HG03558 (cell line): ENCODE measurements around the gene ZBTB7A.

Source experiments
- ATAC-seq: cut with Tn5 transposase; IDR thresholded peaks from one replicate; pipeline ENCODE4 v1.9.1; 2021; ENCODE audit warnings: moderate number of reproducible peaks; ENCODE audit not compliant: unreplicated experiment; ENCODE audit errors: extremely low read depth

The ZBTB7A gene

DNA sequence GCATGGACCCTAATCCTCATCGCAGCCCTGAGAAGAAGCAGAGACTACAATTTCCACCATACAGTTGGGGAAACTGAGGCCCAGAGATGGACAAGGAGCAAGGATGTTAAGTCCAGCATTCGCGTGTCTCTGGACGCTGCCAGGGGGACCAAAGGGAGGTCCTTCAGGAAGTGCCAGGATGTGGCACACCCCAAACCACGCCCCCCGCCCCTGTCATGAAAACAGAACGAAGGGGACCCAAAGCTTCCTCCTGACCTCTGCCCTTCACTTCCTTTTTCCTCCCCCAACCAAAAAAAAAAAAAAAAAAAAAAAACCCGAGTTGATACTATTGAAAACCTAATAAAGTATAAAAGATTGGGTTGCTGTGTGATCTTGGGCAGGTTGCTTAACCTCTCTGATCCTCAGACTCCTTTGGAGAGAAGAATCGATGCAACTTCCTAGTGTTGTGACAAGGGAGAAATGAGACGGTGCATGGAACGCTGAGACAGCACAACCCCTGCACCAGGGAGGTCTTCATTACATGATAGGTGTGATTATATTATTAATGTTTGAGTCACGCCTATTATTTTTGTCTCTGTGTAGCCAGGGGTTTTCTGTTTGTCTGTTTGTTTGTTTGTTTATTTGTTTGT is 2.7 kb upstream of the ZBTB7A start:
- no peak for ATAC-seq

DNA sequence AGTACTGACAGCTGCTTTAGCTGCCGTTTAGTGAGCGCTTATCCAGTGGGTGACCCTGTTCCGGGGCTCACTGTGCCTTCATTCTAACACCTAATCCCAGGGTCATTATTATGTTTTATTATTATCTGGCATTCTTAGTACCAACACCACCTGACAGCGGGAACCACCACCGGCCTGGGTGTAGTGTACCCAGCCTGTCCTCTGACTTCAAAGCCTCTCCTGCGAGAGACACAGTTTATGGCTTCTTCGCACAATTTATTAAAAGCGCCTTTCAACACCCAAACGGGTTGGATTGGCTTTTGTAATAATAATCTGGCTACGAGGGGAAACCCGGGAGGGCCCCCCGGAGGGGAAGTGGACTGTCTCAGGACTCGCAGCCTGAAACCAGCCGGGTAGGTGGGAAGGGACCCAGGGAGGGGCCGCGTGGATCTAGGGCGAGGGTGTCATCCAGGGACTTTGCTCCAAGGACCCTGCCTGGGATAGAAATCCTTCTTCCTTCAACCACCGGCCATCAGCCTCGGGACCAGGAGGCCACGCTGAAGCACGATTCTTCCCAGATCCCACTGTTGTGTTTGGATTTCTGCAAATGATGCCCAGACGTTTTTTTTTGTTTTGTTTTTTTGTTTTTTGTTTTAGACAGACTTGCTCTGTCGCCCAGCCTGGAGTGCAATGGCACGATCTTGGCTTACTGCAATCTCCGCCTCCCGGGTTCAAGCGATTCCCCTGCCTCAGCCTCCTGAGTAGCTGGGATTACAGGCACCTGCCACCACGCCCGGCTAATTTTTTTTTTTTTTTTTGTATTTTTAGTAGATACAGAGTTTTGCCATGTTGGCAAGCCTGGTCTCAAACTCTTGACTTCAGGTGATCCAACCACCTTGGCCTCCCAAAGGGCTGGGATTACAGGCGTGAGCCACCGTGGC is 1.6 kb upstream of the ZBTB7A start:
- no peak for ATAC-seq

DNA sequence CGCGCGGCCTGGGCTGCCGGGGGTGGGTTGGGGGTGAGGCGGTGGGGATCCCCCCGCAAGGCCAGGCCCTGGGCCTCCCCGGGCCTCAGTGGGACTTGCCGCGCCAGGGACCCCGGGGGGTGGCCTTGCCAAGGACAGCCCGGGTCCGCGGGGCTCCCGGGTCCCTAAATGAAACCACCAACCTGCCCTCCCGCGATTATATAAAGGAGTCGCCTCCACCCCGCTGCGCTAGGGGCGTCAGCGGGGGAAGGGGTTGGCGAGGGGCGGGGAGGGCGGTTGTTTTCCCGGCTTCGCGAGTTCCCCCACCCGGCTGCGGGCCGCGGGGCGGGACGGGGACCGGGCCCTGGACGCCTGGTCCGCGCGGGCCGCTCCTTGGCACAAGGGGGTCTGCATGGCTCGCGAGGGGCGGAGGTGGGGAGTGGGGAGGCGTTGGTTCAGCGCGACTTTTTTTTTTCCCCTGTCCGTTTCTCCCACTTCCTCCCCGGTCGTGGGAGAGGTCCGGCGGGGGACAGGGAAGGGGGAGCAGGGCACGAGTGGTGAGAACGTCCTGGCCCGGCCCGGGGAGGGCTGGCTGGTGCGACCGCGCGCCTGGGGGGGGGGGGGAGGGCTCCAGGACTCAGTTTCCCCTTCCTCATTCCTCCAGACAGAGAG is 822 bp upstream of the ZBTB7A start:
- no peak for ATAC-seq

DNA sequence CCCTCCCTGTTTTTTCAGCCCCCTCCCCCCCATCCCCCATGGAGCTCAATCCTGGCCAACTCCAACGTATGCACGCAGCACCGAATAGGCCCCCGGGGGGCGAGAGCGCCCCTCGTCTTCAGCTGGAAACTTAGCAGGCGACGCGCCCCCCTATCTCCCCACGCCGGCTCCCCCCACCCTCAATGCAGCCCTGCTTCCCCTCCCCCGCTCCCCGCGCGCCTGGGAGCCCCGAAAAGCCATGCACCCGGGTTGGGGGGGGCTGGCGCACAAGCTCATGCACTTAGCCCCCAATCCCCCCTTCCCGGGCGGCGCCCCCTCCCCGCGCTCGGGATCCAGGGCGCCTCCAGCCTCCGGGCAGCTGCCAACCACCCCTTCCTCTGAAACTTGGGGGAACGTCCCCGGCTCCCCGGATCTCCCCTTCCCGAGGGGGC is 508 bp downstream of the ZBTB7A start:
- no peak for ATAC-seq

DNA sequence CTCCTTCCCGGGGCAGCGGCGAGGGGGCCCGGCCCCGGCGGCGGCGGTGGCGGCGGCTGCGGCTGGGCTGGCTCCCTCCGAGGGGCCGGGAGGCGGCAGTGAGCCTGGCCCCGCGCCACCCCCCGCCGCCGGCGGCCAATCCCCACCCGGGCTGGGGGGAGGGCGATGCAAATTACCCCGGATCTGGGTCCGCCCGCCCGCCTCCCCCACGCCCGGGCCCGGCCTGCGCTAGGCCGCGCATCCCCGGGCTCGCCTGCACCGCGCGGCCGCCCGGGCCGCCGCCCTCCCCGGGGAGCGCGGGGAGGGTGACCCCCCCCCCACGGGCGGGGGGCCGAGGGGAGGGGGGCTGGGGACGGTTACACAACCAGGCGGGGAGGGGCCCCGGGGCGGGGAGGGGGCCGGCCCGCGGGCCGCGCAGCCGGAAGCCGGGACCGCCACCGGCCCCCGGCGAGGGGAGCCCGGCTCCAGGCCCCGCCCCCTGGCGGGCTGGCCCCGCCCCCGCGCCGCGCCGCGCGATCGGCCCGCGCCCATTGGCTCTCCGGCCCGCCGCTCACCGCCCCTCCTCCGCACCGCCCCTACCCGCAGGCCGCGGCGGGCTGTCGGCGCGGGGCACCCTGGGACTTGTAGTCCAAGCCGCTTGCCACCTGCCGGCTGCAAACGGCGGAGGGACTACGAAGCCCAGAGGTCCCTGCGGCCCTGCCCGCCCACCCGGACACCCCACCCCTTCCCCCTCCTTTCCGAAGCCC is 1.1 kb downstream of the ZBTB7A start:
- peak; percentile 45 for ATAC-seq

DNA sequence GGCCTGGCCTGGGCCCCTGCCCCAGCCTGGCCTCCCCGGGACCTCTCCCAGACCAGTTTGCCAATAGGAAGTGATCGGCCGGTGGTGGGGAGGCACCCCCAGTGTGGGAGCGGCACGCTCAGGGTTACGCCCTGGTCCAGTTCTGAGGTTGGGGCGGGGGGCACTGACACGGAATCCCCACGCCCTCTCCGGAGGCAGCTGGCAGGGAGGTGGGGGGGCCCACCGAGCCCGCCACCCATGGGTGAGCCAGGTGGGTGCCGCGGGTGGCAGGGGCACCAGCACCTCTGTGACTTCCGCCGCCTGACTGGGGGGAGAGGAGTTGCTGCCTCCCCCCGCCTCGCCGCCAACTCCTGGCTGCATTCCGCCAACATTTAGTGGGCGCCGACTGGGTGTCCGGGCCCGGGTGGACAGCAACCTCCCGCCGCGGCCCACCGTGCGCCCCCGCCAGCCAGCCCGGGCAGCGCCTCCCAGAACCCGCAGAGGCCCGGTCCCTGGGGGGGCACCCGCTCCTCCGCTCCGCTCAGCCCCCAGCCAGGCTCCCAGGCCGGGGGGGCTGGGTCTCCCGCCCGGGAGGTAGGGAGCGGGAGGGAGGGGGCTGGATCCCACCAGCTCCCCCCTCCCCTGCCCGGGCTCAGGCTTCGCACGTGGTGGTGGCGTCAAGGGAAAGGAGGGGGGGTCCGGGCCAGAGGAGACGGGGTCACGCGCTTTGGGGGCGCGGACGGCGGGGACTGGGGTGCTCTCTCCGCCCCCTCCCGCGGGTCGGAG is 2.0 kb downstream of the ZBTB7A start:
- ATAC-seq, result no peak

DNA sequence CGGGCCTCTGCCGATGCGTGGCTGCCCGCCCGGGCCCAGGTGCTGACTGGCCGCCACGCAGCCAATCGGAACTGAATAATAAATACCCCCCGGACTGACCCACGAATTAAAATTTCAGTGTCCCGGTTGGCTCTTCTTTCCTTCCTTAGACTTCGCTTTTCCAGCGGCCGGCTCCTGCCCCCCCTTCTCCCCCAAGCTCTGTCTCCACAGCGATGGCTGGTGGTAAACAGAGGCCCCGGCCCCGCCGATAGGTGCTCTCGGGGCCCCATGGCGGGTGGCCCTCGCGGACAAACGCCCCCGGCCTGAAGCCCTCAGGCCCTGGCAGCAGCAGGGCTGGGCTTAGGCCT is 2.6 kb downstream of the ZBTB7A start:
- no peak for ATAC-seq

DNA sequence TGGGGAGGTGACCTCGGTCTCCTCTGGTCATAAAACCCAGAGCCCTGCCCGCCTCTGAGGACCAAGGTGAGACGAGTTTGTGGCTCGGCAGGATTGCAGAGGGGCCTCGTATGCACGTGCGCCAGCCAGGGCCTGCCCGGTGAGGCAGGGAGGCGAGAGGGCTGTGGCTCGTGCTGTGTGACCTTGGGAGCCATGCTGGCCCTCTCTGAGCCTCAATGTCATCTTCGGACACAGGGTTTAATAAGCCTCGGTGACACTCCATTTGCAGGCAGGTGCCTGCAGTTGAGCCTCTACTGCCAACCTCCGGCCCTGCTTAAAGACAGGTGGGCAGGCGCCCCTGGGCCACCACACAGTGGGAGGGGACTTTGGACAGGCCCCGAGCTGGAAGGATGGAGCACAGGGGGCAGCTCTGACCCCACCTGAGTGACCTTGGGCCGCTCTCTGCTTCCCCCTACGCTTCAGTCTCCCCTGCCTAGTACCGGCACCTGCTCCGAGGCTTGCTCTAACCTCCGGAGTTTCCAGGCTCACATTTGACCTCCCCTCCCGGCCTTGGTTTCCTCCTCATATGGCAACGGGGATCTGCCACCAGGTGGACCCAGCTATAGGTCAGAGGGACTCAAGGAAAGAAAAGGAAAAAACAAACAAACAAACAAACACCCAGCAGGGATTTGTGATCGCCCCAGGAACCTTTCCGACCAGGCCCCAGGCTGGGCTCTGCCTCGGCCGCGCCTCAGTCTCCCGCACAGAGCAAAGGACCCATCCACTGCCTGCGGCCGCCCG is 3.1 kb downstream of the ZBTB7A start:
- ATAC-seq, result no peak

DNA sequence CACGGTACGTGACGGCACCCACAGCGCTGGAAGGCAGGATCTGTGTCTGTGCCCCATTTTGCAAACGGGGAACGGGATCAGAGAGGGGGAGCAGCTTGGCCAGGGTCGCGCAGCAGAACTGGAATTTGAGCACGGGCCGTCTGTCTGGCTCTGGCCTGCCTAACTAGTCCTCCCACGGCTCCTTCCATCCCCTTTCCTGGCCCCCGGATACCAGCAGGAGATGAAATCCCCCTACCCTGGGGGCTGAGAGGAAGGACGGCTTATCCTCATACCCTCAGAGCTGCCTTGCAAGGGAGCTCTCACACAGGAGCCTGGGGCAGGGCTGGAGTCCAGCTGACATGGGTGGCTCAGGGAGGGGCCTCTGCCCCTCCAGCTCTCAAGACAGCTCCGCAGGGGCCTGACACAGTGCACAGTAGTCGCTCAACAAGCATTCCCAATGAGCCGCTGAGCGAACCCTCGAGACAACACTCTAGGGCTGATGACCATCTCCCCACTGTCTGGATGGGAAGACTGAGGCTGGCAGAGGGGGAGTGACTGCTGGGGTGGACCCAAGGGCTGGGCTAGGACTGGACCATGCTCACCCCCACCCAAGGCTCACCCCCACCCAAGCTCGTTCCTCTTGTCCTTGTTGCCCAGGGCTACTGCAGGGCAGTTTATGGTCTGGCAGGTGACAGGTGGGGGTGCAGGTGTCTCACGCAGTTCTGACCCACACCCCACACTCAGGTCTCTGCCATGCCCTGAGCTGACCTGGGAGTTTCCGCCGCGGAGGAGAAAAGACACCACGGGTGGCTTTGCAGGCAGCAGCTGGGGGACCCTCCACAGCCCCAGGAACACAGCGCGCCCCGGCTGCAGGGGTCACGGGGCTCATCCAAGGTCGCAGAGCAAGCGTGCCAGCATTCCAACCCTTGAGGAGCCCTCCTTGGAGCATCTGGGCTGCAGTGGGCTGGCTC is 4.0 kb downstream of the ZBTB7A start:
- no peak for ATAC-seq

DNA sequence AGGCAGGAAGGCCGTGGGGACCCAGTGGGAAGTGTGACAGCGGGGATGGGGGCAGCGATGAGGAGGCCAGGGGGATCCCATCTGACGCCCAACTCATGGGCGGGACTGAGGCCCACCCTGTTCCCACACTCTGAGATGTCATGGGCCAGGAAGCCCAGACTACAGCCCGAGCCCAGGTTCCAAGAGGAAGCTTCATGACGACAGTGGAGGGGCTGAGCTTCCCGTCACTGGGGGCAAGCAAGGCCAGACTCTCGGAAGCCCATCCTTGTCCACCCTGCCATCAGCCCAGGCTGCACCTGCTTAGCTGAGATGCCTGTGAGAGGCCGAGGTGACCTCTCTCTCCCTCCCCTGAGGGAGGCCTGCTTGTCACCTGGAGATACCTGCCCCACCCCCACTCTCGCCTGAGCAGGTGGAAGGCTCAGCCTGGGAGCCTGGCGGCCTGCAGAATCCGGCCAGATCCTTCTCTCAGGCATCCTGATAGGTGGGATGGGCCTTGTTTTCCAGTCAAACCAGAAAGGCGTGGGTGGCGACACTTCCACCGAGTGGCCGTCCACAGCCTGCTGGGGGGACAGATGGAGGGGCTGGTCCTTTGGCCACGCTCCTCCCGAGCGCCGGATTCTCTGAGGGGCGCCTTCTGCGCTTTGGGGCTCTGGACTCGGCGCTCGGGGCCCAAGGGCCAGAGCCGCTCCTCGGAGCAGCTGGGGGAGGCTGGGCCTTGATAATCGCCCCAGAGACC is 4.8 kb downstream of the ZBTB7A start:
- no peak for ATAC-seq

DNA sequence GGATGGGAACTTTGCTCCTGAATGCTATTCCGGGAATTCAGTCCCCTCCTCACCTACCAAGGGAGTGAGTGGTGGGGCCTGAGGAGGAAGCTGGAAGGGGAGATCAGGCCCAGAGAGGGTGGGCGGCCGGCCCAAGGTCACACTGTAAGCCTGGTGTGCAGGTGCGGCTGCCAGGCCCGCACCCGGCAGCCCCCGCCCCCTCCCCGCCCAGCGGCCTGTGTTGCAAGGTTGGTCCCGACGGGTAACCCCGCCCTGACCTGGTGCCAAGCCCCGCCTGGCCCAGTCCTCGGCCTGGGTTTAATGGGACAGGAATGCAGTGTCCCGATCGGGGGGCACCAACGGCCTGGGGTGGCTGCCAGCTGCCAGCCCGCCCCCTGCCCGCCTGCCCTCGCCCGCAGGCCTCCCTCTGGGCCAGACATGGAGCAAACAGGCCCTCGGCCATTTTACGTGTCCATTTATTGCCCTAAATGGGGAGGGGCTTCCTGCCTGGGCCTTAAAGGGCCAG is 5.5 kb downstream of the ZBTB7A start:
- ATAC-seq, result no peak

DNA sequence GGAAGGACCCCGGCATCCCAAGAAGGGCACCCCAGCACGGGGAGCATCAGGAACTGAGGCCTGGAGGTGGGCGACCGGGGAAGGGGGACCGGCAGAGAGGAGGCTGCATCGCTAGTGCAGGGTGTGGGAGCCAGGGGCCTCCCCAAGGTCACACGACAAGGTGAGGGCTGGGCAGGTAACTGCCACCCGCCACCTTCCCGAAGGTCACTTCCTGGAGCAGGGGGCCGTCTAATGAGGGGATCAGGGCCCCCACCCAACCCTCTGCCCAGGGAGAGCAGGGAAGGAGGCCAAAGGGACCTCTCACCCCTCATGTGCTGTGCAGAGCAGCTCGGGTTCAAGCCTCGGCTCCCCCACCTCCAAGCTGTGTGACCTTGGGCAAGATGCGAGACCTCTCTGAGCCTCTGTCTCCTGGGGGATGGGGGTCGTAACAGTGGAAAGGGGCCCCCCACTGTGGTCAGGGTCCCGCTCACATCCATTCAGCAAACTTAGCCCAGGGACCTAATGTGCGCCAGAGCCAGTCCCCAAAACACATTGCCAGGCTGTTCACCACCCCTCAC is 6.0 kb downstream of the ZBTB7A start:
- no peak for ATAC-seq

DNA sequence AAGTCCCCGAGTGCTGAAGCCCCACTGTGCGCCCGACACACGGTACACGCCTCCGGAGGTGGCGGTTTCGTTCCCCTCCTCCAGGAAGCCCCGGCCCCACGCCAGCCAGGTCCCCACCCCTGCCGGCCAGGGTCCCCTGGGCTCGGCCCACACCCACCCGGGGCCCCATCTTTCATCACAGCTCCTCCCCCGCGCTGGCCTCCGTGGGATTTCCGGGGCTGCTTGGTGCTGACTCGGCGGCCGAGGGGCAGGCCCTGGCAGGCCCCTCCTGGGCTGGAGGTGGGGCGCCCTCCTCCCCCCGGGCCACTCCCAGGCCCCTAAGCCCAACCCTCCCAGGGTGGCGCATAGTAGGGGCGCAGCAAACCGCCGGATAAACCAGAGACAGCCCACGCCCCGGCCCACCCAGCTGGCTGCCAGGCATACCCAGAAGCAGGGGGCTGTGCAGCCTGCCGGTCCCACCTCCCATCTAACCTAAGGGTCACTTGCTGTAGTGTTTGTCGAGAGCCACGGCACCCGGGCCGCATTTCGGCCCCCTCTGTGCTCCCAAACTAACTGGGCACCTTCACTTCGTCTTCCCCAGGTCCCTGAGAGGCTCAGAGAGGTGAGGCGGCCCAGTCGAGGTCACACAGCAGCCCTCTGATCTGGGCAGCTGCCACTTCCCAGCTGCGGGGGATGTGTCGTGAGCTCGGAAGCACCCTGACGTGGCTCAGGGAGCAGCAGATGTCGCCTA is 6.6 kb downstream of the ZBTB7A start:
- ATAC-seq, result no peak

DNA sequence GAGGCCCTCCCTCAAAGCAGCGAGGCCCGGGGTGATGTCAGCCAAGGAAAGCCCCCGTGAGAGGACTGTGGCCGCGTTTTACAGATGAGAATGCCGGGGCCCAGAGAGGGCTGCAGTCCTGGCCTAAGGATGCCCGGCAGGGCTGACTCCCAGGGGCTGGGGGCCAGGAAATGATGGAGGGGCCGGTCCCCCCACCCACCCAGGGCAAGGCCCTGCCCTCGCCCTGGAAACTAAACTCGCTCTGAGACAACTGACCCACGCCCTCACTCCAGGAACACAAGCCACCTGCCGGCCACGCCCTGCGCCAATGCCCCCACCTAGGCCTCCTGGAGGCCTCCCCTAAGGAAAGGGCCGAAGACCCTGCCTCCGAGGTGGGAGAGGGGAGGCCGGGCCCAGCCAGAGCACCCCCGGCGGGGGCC is 7.2 kb downstream of the ZBTB7A start:
- ATAC-seq, result no peak

DNA sequence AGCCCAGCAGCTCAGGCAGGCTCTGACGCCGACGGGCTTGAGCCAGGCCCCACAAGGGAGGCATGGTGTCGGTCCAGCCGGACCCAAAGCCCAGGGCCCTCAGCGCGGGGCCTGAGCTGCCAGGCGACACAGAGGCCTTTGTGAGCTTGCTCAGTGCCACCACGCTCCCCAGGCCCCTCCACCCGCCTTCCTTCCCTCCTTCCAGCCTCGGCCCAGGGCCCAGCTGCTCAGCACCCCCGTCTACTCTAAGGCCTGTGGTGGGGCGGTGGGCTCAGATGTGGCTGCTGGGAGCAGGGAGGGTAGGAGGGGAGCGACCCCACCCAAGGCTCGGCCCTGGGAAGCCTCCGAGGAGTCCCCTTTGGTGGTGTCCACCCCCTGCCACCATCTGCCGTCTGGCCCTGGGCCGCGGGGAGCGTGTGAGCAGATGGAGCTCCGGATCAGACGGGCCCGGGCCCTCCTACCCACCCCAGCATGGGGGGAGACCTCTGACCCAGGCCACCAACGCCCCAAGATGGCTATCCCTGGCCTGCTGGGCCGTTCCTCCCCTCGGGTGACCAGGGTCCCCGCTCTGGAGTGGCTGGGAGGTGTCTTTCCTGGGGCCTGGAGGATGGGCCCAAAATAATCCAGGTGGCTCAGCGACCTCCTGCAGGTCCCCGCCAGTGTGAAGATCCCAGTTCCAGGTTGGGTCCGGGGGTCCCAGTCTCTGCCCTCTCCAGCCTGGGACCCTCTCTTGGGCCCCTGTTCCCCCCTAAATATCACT is 7.8 kb downstream of the ZBTB7A start:
- ATAC-seq, result no peak
